ENCODE measurements around the gene DHRS1. TPM values are rescaled to one million over a fixed set of nuclear protein-coding genes. Genes with fewer than 3 reads are reported as not detected.
A peak's percentile ranks its signal among the peaks of the same experiment; 100 is the strongest.

DHRS1 gene
- total and polyA plus RNA-seq, 7 donors: 13.9 to 56.6 (median 34.6) TPM

- Histone ChIP-seq H3K4me3 (no peak overlapping the region), H3K27ac (no peak overlapping the region), H3K36me3 (no peaks in the 10 kb centered on the region), H3K27me3 (no peaks in the 10 kb centered on the region), H3K4me1 (no peaks in the 10 kb centered on the region), H3K9me3 (no peaks in the 10 kb centered on the region)
- DNase-seq: no peak
- intact Hi-C loops (cut with DNase I): no loop called here
- no peak for TF ChIP-seq CTCF (IDR thresholded peaks at IDR 0.05)
- no peak for TF ChIP-seq POLR2AphosphoS5 (IDR thresholded peaks at IDR 0.05)
- TF ChIP-seq POLR2A (IDR thresholded peaks at IDR 0.05): no peak
- TF ChIP-seq EP300 (IDR thresholded peaks at IDR 0.05): no peak
- WGBS, 2 donors: 93 to 97% methylated on average over 19 of the region's 19 CpGs
Observed at GRCh38 chr14:24254630-24255392, 44.8 kb downstream of the DHRS1 start.

- DNase-seq: no peak
- Histone ChIP-seq H3K9me3 (no peaks in the 10 kb centered on the region), H3K27me3 (no peaks in the 10 kb centered on the region), H3K4me3 (no peak overlapping the region), H3K27ac (no peak overlapping the region), H3K36me3 (no peaks in the 10 kb centered on the region), H3K4me1 (no peaks in the 10 kb centered on the region)
- intact Hi-C loops (cut with DNase I): no loop called here
- TF ChIP-seq POLR2AphosphoS5 (IDR thresholded peaks at IDR 0.05) (no peak), POLR2A (IDR thresholded peaks at IDR 0.05) (no peak), EP300 (IDR thresholded peaks at IDR 0.05) (no peak), CTCF (IDR thresholded peaks at IDR 0.05) (no peak)
- WGBS, 2 donors: 90 to 92% methylated on average over 7 of the region's 7 CpGs
Observed at GRCh38 chr14:24253936-24254335, 45.6 kb downstream of the DHRS1 start.

- intact Hi-C loops (cut with DNase I): no loop called here
- Histone ChIP-seq H3K27ac (no peak overlapping the region), H3K27me3 (no peaks in the 10 kb centered on the region), H3K9me3 (no peaks in the 10 kb centered on the region), H3K4me3 (no peak overlapping the region), H3K36me3 (no peaks in the 10 kb centered on the region), H3K4me1 (no peaks in the 10 kb centered on the region)
- no peak for TF ChIP-seq POLR2AphosphoS5 (IDR thresholded peaks at IDR 0.05)
- TF ChIP-seq POLR2A (IDR thresholded peaks at IDR 0.05): no peak
- TF ChIP-seq CTCF (IDR thresholded peaks at IDR 0.05): no peak
- TF ChIP-seq EP300 (IDR thresholded peaks at IDR 0.05): no peak
- 83 to 85% methylated on average over 11 of the region's 11 CpGs for WGBS, 2 donors
- DNase-seq: no peak
Observed at GRCh38 chr14:24252289-24253124, 47.1 kb downstream of the DHRS1 start.

GRCh38 chr14:24251880-24252288 is 47.7 kb downstream of the DHRS1 start:
- Histone ChIP-seq H3K27ac (no peak overlapping the region), H3K4me1 (no peaks in the 10 kb centered on the region), H3K36me3 (no peaks in the 10 kb centered on the region), H3K4me3 (no peak overlapping the region), H3K9me3 (no peaks in the 10 kb centered on the region), H3K27me3 (no peaks in the 10 kb centered on the region)
- peak; percentile 10 for DNase-seq
- intact Hi-C loops (cut with DNase I): no loop called here
- TF ChIP-seq POLR2A (IDR thresholded peaks at IDR 0.05) (no peak), EP300 (IDR thresholded peaks at IDR 0.05) (no peak), CTCF (IDR thresholded peaks at IDR 0.05) (no peak), POLR2AphosphoS5 (IDR thresholded peaks at IDR 0.05) (no peak)
- 93 to 95% methylated on average over 1 of the region's 1 CpG for WGBS, 2 donors

Measured in sigmoid colon (tissue), 7 donors.